ENCODE data around the gene GALNT18.
A peak's percentile ranks its signal among the peaks of the same experiment; 100 is the strongest.

The GALNT18 gene

DNA sequence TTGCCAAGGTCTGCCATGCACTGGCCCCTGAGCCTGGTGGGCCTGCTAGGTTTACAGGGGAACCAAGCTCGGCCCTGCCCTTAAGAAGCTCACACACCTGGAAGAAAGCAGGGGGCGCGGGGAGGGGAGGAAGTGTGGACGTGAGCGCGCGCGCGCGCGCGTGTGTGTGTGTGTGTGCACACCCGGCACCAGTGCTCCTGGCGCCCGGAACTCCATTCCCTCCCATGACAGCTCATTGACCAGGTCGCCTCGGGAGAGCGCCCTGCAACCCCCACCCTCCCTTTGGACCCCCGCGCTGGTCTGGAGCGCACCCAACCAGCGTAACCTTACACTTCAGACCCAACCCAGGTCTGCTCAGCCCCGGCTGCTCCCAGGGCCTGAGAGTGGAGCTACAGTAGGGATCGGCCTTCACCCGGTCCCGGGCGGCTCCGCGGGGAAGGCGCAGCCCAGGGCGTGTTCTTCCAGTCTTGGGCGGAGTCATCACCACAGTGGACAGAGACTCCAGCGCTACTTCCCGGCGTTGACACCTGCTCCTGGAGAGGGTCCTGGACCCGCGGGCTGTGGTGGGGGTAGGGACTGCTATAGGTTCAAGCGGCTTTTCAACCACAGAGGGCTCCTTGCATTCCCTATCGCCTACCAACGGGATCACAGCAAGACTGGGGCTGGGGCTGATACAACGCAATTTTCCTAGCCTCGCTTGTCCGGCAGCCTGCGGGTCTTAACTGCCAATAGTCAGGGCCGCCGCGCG lies 1.5 kb downstream of the GALNT18 start (continued):
- no peak for TF ChIP-seq BACH2 (CRISPR knock-in tag; IDR thresholded peaks at IDR 0.05; ENCODE audit: borderline replicate concordance)

DNA sequence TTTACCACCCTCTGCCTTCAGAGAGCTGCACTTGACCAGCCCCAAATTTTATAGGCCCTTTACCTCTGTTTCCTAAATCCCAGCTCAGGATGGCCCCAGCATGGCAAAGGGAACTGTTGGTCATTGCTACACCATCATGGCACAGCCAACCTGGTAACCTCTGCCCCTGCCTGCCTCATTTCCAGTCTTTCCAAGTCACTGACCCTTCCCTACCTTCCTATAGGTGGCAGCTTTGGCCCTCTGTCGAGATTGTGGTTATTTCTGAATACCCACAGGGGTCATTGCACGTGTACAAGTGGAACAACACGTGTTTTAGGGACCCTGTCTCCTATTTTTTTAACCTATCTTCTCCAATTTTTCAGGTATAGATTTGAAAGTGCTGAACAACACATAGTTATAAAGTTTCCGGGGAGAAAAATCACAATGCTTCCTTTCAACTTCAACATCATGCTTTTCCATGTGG lies 2.8 kb downstream of the GALNT18 start:
- TF ChIP-seq TCF4 (CRISPR knock-in tag; IDR thresholded peaks at IDR 0.05; ENCODE audit: borderline replicate concordance) (no peak), ESRRG (CRISPR knock-in tag; IDR thresholded peaks at IDR 0.05) (no peak), ZNF70 (CRISPR knock-in tag; IDR thresholded peaks at IDR 0.05) (no peak), ZNF565 (CRISPR knock-in tag; conservative IDR thresholded peaks at IDR 0.05; ENCODE audit: low read depth) (no peak), ZNF8 (CRISPR knock-in tag; IDR thresholded peaks at IDR 0.05) (no peak), TOX (CRISPR knock-in tag; IDR thresholded peaks at IDR 0.05; ENCODE audit: borderline replicate concordance) (no peak), BACH2 (CRISPR knock-in tag; IDR thresholded peaks at IDR 0.05; ENCODE audit: borderline replicate concordance) (no peak)
- TF ChIP-seq, protein P1, sequence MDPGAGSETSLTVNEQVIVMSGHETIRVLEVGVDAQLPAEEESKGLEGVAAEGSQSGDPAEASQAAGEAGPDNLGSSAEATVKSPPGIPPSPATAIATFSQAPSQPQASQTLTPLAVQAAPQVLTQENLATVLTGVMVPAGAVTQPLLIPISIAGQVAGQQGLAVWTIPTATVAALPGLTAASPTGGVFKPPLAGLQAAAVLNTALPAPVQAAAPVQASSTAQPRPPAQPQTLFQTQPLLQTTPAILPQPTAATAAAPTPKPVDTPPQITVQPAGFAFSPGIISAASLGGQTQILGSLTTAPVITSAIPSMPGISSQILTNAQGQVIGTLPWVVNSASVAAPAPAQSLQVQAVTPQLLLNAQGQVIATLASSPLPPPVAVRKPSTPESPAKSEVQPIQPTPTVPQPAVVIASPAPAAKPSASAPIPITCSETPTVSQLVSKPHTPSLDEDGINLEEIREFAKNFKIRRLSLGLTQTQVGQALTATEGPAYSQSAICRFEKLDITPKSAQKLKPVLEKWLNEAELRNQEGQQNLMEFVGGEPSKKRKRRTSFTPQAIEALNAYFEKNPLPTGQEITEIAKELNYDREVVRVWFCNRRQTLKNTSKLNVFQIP (CRISPR knock-in tag; IDR thresholded peaks at IDR 0.05; ENCODE audit: borderline replicate concordance, low read depth) = no peak
- TF ChIP-seq, protein P2, sequence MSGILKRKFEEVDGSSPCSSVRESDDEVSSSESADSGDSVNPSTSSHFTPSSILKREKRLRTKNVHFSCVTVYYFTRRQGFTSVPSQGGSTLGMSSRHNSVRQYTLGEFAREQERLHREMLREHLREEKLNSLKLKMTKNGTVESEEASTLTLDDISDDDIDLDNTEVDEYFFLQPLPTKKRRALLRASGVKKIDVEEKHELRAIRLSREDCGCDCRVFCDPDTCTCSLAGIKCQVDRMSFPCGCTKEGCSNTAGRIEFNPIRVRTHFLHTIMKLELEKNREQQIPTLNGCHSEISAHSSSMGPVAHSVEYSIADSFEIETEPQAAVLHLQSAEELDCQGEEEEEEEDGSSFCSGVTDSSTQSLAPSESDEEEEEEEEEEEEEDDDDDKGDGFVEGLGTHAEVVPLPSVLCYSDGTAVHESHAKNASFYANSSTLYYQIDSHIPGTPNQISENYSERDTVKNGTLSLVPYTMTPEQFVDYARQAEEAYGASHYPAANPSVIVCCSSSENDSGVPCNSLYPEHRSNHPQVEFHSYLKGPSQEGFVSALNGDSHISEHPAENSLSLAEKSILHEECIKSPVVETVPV (CRISPR knock-in tag; IDR thresholded peaks at IDR 0.05) = no peak
- no peak for ATAC-seq

DNA sequence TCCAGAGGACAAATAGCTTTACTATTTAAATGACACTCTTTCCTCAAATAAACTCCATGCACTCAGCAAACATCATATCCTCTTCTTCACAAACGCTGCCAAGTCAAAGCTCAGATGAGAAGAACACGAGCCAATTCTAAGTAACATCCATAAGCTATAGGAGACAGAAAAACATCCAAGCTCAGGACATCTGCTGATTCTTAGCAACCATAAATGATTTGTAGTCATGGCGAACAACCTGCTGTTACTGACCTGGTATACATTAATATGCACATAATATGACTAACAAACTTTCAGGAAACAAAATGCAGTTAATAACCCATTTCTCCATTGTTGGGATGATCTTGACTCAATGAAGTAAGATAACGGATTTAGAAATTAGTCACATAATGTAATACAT lies 6.7 kb downstream of the GALNT18 start:
- TF ChIP-seq ESRRG (CRISPR knock-in tag; IDR thresholded peaks at IDR 0.05) = no peak
- TF ChIP-seq TOX (CRISPR knock-in tag; IDR thresholded peaks at IDR 0.05; ENCODE audit: borderline replicate concordance) = no peak
- TF ChIP-seq ZFP30 (CRISPR knock-in tag; IDR thresholded peaks at IDR 0.05) = no peak
- TF ChIP-seq TCF4 (CRISPR knock-in tag; IDR thresholded peaks at IDR 0.05; ENCODE audit: borderline replicate concordance) = no peak
- no peak for TF ChIP-seq ZFP3 (CRISPR knock-in tag; IDR thresholded peaks at IDR 0.05)
- TF ChIP-seq ZC3H10 (CRISPR knock-in tag; IDR thresholded peaks at IDR 0.05) = no peak
- ATAC-seq = no peak

DNA sequence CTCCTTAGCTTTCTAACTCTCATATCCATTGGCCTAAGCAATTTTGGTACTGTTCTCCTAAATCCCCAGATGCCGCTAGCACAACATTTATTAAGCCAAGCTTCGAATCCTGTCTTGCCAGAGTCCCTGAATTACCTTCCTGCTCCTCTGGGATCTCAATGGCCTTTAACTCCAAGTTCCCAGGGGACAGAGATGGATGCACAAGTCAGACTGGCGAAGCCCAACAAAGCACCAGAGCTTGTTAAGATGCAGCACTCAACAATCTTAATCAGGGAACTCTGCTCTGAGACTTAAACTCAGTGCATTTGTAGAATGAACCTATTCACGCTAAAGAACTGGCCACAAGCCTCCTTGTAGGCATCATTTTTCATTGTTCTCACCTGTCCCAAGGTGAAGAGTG lies 9.4 kb downstream of the GALNT18 start:
- ATAC-seq = no peak
- TF ChIP-seq ESRRG (CRISPR knock-in tag; IDR thresholded peaks at IDR 0.05) (no peak), ZNF8 (CRISPR knock-in tag; IDR thresholded peaks at IDR 0.05) (no peak), ARNTL (CRISPR knock-in tag; IDR thresholded peaks at IDR 0.05; ENCODE audit: borderline replicate concordance, low read depth) (no peak), ZC3H10 (CRISPR knock-in tag; IDR thresholded peaks at IDR 0.05) (no peak)

DNA sequence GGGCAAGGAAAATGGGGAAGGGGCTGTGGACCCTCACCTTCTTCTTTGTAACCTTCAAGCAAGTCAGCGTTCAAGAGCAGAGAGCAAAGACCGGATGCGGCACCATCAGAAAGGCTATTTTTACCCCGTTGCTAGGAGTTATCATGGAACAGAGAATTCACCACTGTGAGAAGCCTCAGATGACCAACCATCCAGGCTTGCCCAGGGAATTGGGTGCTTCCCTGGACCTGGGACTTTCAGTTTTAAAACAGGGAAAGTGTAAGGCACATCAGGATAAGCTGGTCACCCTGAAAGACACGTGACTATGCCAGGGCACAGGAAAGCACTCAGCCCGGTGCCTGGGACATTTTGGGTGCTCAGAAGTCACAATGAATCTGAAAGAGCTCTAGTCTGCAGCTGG lies 10.4 kb downstream of the GALNT18 start:
- no peak for ATAC-seq
- TF ChIP-seq ZNF70 (CRISPR knock-in tag; IDR thresholded peaks at IDR 0.05) (no peak), ARNTL (CRISPR knock-in tag; IDR thresholded peaks at IDR 0.05; ENCODE audit: borderline replicate concordance, low read depth) (no peak), TCF4 (CRISPR knock-in tag; IDR thresholded peaks at IDR 0.05; ENCODE audit: borderline replicate concordance) (no peak)

DNA sequence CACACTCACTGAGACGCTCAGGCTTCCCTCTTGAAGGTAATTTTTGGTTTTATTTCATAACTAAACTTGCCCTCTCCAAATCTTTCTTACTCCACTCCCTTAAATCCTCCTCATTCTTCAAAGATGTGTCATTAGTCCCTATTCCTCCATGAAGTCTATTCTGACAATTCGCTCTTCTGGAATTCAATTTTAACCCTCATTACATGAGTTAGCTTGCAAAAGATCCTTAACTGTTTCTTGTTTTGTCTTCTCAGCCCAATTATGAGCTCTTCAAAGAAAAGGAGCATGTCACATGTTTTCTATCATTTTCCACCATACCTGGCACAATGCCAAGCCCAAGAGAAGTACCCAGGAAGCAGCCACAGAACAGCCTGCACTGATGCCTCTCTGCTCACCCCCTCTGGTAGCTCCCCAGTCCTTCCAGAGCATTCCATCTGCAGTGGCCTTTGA lies 13.0 kb downstream of the GALNT18 start:
- ATAC-seq = no peak
- TF ChIP-seq ISL1 (CRISPR knock-in tag; IDR thresholded peaks at IDR 0.05) = peak; percentile 47
- TF ChIP-seq ZFP3 (CRISPR knock-in tag; IDR thresholded peaks at IDR 0.05) = no peak

DNA sequence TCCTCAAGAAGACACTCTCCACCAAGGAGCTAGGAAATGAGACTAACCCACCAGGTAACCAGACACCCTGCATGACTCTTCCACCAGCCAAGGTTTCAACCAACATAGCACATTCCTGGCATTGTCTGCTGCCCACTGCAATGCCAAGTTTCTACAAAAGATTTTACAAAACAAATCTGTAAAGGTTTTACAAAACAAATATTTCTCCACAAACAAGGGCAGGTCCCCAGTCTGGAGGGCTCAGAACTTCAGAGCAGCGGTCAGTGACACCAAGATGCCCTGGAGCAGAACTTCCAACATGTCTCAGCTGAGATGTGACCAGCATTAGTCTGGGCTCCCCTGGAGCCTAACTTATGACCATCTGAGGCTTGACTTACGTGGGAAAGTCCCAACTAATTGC lies 14.0 kb downstream of the GALNT18 start:
- TF ChIP-seq ZFP3 (CRISPR knock-in tag; IDR thresholded peaks at IDR 0.05) (no peak), TOX (CRISPR knock-in tag; IDR thresholded peaks at IDR 0.05; ENCODE audit: borderline replicate concordance) (no peak), ZNF70 (CRISPR knock-in tag; IDR thresholded peaks at IDR 0.05) (no peak), OSR1 (CRISPR knock-in tag; IDR thresholded peaks at IDR 0.05) (no peak), ESRRG (CRISPR knock-in tag; IDR thresholded peaks at IDR 0.05) (no peak), ARNTL (CRISPR knock-in tag; IDR thresholded peaks at IDR 0.05; ENCODE audit: borderline replicate concordance, low read depth) (no peak), SNAI2 (CRISPR knock-in tag; IDR thresholded peaks at IDR 0.05) (no peak), CSDC2 (CRISPR knock-in tag; IDR thresholded peaks at IDR 0.05) (no peak), ZNF8 (CRISPR knock-in tag; IDR thresholded peaks at IDR 0.05) (no peak), ZC3H10 (CRISPR knock-in tag; IDR thresholded peaks at IDR 0.05) (no peak), GLIS3 (CRISPR knock-in tag; IDR thresholded peaks at IDR 0.05) (no peak), BACH2 (CRISPR knock-in tag; IDR thresholded peaks at IDR 0.05; ENCODE audit: borderline replicate concordance) (no peak), ZFP30 (CRISPR knock-in tag; IDR thresholded peaks at IDR 0.05) (no peak), PPARA (CRISPR knock-in tag; IDR thresholded peaks at IDR 0.05; ENCODE audit: borderline replicate concordance) (no peak), ISL1 (CRISPR knock-in tag; IDR thresholded peaks at IDR 0.05) (no peak)
- TF ChIP-seq, protein P3, sequence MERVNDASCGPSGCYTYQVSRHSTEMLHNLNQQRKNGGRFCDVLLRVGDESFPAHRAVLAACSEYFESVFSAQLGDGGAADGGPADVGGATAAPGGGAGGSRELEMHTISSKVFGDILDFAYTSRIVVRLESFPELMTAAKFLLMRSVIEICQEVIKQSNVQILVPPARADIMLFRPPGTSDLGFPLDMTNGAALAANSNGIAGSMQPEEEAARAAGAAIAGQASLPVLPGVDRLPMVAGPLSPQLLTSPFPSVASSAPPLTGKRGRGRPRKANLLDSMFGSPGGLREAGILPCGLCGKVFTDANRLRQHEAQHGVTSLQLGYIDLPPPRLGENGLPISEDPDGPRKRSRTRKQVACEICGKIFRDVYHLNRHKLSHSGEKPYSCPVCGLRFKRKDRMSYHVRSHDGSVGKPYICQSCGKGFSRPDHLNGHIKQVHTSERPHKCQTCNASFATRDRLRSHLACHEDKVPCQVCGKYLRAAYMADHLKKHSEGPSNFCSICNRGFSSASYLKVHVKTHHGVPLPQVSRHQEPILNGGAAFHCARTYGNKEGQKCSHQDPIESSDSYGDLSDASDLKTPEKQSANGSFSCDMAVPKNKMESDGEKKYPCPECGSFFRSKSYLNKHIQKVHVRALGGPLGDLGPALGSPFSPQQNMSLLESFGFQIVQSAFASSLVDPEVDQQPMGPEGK (CRISPR knock-in tag; IDR thresholded peaks at IDR 0.05; ENCODE audit: borderline replicate concordance) = no peak
- TF ChIP-seq, protein P1 (CRISPR knock-in tag; IDR thresholded peaks at IDR 0.05; ENCODE audit: borderline replicate concordance, low read depth) = no peak
- peak; percentile 33; the same call in 1 of the 3 replicates for ATAC-seq

Data from SK-N-SH treated with all-trans-retinoic acid at 6 μM for 48 hours (cell line).